Cardiac septum (tissue), 1 donor: ENCODE data around the gene LMF1. TPM values are rescaled to one million over a fixed set of nuclear protein-coding genes. Genes with fewer than 3 reads are reported as not detected.

Source experiments
- DNase-seq: peaks from one replicate; pipeline ENCODE4 v3.0.0-alpha.2; 2020; ENCODE audit warnings: low spot score
- intact Hi-C: fragments of 100-400 bp; cut with DNase I; formaldehyde crosslinking; loops from one replicate; pipeline ENCODE4 v1.14.0; 2022
- total RNA-seq: library from RNA; stranded (reverse); fragmentation: NEBNext Ultra II Directional; extraction: Animal tissue kit (Norgen Biotek cat#: 25700); gene quantifications from one replicate; pipeline ENCODE4 v1.2.1, GENCODE V29; 2021
- donor health status: DM: no; HTN: no; CAD: no.

Gene LMF1
- total RNA-seq, 1 donor from 2014 or later = 8.4 TPM

- DNase-seq = no peak
- intact Hi-C loops = no loop called here
These were observed 33.5 kb downstream of the LMF1 start for GRCh38 chr16:937311-937710.

GRCh38 chr16:935684-936083, 35.1 kb downstream of the LMF1 start:
- intact Hi-C loops = no loop called here
- no peak for DNase-seq

GRCh38 chr16:934178-934577, 36.6 kb downstream of the LMF1 start:
- intact Hi-C loops = no loop called here
- DNase-seq = no peak

GRCh38 chr16:933581-933980, 37.2 kb downstream of the LMF1 start:
- no peak for DNase-seq
- intact Hi-C loops = no loop called here

DNA sequence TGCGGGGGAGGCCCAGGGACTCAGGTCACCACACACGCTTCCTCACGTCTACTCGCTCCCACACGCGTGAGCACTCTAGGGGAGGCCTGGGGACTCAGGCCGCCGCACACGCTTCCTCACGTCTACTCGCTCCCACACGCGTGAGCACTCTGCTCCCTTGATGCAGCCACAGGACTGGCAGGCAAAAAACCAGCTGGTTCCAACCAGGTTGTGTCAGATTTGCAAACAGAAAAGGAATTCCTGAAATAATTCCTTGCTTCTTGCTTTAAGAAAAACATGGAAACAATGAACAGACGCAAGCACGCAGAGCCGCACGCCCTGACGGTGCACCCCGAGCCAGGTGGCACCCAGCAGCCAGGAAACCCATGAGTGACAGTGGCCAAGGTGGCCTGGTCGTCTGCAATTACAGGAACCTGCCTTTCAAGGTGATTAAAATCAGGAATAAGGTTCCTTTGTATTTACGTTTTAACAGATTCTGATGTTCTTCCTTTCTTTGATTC, 37.9 kb downstream of the LMF1 start:
- no peak for DNase-seq
- intact Hi-C loops = no loop called here

- DNase-seq = no peak
- intact Hi-C loops = no loop called here
These were observed 38.9 kb downstream of the LMF1 start for GRCh38 chr16:931626-932500.

GRCh38 chr16:931171-931570, 39.6 kb downstream of the LMF1 start:
- no peak for DNase-seq
- intact Hi-C loops = no loop called here

GRCh38 chr16:930511-930910, 40.3 kb downstream of the LMF1 start:
- no peak for DNase-seq
- intact Hi-C loops = no loop called here

DNA sequence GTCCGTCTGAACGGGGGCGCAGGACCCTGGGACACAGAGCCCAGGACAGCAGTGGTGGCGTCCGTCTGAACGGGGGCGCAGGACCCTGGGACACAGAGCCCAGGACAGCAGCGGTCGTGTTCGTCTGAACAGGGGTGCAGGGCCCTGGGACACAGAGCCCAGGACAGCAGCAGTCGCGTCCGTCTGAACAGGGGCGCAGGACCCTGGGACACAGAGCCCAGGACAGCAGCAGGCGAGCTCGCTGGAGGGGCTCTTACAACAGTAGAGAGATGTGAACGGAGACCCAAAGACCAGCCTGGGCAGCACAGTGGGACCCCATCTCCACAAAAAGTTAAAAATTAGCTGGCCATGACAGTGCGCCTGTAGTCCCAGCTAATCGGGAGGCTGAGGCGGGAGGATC, 40.7 kb downstream of the LMF1 start:
- no peak for DNase-seq
- intact Hi-C loops = no loop called here

DNA sequence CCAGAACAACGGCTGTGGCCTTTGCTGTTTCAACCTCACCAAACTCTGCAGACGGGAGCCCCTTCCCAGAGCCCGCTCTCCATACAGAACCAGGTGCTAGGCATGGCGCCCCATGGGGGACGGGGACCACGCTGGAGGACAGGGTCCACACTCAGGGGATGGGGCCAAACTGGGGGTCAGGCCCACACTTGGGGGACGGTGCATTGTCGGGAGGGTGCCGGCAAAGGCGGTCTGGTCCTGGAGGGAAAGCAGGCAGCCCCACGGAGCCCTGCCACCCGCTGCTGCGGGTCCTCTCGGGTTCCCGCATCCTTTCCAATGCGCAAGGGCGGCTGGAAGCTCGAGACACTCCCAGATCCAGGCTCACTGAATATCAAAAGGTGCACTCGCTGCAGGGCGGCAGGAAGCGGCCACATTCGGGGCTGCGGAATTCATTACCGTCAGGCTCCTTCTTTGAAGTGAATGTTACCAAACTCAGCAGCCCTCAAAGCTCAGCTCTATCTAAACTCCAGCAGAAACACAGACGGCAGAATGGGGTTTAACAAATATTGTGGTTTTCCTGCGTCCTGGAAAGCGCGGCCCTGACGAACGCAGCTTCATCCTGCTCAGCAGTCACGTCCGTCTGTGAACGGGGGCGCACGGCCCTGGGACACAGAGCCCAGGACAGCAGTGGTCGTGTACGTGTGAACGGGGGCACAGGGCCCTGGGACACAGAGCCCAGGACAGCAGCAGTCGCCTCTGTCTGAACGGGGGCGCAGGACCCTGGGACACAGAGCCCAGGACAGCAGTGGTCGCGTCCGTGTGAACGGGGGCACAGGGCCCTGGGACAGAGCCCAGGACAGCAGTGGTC, 41.3 kb downstream of the LMF1 start:
- intact Hi-C loops = no loop called here
- no peak for DNase-seq

DNA sequence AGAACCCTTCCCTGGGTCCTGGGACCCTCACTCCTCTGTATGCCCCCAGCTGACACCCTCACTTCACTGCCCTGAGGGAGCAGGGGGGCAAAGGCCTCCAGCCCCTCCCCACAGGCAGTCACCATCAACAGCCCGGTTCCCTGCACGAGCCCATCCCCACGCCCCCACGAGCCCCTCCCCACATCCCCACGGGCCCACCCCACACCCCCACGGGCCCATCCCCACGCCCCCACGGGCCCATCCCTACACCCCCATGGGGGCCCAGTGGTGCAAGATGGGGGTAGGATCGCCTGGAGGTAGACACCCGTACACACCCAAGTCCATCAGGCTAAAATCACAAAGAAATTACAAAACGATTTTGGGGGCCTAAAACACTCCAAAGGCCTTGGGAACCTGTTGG, 42.3 kb downstream of the LMF1 start:
- intact Hi-C loops = no loop called here
- no peak for DNase-seq

- intact Hi-C loops = no loop called here
- DNase-seq = no peak
These were observed 42.9 kb downstream of the LMF1 start for GRCh38 chr16:927931-928330.

DNA sequence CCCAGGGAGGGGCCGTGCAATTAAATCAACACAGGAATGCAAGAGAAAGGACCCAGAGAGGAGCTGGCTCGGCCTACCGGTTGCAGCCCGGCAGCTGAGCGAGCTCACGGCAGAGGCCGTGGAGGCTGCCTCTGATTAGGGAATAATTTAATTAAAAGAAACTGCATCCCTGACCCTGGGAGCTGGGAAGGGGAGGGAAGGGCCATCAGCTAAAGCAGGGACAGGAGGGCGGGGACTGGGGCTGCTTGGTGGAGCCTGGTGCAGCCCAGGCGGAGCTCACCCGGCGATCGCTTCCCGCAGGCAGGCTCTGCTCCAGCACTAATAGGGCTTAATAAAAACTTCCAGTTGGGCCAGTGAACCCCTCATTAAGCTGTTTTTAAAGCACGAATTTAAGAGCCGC, 43.4 kb downstream of the LMF1 start:
- no peak for DNase-seq
- intact Hi-C loops = no loop called here

DNA sequence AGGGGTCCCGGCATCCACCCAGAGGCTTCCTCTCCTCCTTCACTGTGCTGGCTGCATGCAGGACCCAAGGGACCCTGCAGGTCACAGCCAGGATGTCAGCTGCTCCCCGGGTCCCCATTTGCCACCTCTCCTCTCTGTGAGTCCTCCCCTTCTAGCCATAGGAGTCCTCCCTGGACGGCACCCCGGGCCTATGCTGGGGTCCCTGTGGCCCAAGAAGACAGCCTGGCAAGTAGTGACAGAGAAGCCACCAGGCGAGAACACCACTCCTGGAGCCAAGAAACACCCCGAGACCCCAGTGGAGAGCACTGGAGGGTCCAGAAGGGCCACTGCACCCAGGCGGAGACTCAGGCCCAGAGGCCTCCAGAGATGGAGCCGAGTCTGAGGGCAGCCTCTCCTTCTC, 44.1 kb downstream of the LMF1 start:
- no peak for DNase-seq
- intact Hi-C loops = no loop called here

DNA sequence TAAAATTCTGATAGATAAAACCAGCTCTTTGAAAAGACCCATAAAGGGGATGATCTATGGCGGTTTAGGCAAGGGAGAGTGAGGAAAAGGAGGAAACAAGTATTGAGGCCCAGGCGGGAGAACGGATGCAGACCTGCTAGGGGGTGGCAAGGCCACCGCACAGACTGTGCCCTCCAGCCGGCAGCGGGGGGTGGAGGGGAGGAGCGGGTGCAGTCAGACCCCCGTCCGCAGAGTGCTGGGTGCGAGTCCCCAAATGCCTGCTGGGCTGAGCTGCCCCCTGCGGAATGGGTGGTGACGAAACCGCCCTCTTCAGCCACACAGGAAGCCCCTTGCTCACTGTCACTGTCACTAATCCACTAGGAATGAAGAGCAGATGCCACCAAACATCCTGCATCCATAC, 46.0 kb downstream of the LMF1 start:
- intact Hi-C loops = no loop called here
- DNase-seq = no peak

DNA sequence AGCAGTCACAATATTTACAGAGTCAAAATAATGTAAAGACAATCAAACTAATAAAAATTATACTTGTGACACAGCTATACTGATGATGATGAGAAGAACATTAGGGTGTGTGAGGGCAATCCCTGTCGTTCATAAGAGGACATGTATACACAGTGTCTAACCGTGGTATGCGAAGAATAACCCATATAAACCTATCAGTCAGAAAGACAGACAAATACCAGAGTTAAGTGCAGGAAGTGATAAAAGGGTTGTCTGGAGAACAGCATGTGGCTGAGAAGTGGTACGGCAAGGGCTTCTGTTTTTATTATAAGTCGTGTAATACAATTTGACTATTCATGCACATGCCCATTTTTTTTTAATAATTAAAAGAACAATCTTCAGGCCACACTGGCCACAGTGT, 46.7 kb downstream of the LMF1 start:
- intact Hi-C loops = no loop called here
- no peak for DNase-seq

- intact Hi-C loops = no loop called here
- DNase-seq = no peak
These were observed 47.6 kb downstream of the LMF1 start for GRCh38 chr16:923184-923583.

DNA sequence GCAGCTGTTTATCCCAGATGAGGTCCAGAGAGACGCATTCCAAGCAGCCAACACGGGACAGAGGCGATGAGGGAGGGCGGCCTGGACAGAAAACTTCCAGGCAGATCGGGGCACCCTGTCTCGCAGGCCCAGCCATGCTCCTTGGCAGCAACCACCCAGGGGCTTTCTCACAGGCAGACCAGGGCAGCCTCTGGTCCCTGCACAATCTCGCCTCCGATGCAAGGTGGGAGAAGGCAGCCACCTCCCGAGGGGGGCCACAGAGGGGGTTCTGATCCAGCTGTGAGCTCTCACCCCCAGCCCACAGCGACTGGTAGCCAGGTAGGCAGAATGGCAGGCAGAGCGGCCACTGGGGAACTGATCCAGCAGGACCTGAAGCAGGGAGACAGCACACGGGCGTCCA, 48.7 kb downstream of the LMF1 start:
- DNase-seq = no peak
- intact Hi-C loops = no loop called here

DNA sequence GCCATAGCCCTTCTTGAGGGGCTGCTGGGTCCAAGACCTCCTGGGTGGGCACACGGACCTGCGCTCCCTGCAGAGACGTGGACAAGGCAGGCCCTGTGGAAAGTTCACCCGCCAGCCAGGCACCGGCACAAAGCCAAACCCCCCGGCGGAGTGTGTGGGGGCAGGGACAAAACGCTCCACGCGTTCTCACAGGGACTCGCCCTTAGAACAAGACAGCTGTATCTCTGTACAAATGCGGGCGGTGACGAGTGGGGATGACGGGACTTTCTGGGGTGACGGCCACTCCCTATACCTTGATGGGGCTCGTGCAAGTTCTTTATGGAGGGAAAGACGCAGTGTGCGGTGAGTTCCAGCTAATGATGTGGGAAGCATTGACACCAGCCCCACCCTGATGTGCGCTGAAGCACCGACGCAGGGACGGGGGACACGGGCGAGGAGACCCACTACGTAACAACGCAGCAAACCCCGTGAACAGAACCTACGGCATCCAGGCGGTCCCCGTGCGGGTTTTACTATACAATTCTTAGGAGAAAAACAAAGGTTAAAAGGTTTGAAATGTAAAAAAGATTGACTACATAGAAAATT, 49.4 kb downstream of the LMF1 start:
- intact Hi-C loops = no loop called here

DNA sequence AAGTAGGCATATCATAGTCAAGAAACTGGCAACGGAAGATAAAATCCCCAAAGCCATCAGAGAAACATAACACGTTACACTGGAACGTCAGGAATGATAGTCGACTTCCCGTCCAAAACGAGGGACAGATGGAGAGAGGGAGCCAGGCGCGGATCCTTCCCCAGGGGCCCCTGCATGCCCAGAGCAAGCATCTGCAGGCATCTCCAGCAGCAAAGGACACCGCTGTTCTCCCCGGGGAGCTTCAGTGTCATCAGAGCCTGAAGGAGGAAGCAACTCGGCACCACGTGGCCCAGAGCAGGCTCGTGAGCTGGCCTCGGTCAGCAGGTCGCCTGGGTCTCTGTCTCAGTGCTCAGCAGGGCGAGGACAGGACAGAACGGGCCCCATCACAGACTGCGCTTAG, 50.1 kb downstream of the LMF1 start:
- intact Hi-C loops = no loop called here
- no peak for DNase-seq

More for the DNA sequence above, 49.4 kb downstream of the LMF1 start:
- no peak for DNase-seq
